ENCODE data around the gene CDH13.

DNA sequence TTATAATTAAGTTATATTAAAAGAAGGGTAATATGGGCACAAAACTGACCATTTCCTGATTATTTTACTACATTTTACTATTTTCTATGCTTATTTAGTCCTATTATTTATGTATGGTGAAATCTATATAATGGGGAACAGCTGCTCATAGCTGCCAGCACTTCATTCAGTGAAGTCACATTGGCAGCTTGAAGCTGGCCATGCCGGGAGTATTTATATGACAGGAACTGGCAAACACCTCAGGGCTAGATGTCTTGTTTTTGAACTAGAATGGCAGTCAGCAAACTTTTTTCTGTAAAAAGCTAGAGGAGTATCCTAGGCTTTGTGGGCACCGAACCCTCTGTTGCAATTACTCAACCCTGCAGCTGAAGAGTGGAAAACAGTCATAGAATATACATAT, 104.1 kb downstream of the CDH13 start:
- TF ChIP-seq, protein P1, sequence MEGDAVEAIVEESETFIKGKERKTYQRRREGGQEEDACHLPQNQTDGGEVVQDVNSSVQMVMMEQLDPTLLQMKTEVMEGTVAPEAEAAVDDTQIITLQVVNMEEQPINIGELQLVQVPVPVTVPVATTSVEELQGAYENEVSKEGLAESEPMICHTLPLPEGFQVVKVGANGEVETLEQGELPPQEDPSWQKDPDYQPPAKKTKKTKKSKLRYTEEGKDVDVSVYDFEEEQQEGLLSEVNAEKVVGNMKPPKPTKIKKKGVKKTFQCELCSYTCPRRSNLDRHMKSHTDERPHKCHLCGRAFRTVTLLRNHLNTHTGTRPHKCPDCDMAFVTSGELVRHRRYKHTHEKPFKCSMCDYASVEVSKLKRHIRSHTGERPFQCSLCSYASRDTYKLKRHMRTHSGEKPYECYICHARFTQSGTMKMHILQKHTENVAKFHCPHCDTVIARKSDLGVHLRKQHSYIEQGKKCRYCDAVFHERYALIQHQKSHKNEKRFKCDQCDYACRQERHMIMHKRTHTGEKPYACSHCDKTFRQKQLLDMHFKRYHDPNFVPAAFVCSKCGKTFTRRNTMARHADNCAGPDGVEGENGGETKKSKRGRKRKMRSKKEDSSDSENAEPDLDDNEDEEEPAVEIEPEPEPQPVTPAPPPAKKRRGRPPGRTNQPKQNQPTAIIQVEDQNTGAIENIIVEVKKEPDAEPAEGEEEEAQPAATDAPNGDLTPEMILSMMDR (IDR thresholded peaks at IDR 0.05): no peak
- TF ChIP-seq POLR2A (IDR thresholded peaks at IDR 0.05): no peak

Data from thyroid gland (tissue), 4 donors.